IMR-90 (cell line): ENCODE measurements around the gene ADAMTS19. TPM values are rescaled to one million over a fixed set of nuclear protein-coding genes. Genes with fewer than 3 reads are reported as not detected.

Experiments used
- ATAC-seq: fragments of 200-7000 bp; cut with Tn5 transposase; 2 replicates; pipeline ENCODE4 v1.9.1; 2020; ENCODE audit warnings: low read depth, mild to moderate bottlenecking, moderate library complexity
- BruUV-seq: library from RNA; stranded (reverse); fragments of 400-500 nt; replicated peaks from 2 replicates; lab custom pipeline; 2021; lab: Mats Ljungman, UMichigan
- CTCF ChIA-PET: fragments of 300-600 bp; formaldehyde crosslinking; extraction: SDS; loops from one replicate; lab custom pipeline; 2021; ENCODE audit warnings: antibody characterized with exemption; lab: Yijun Ruan, JAX
- POLR2A ChIA-PET: fragments of 300-600 bp; sonication (Branson Sonifier 250); formaldehyde crosslinking; loops from one replicate; lab custom pipeline; 2022; ENCODE audit warnings: antibody characterized with exemption; ENCODE audit not compliant: unreplicated experiment; lab: Charles Lee
- DNase-seq: peaks from one replicate; pipeline ENCODE4 v3.0.0; 2013
- H2AFZ ChIP-seq: replicated peaks from 2 replicates; pipeline ENCODE3; 2013; ENCODE audit warnings: low read length, mild to moderate bottlenecking; ENCODE audit not compliant: poor library complexity
- H2AK5ac ChIP-seq: 2 replicates; pipeline ENCODE4 v1.6.1; 2013; ENCODE audit warnings: low read depth, low read length, inconsistent platforms
- H2AK9ac ChIP-seq: replicated peaks from 2 replicates; pipeline ENCODE3; 2013; ENCODE audit warnings: mild to moderate bottlenecking, low read depth, low read length, moderate library complexity; ENCODE audit not compliant: poor library complexity
- H2BK120ac ChIP-seq: 2 replicates; pipeline ENCODE4 v1.6.1; 2013; ENCODE audit warnings: low read depth, low read length, inconsistent platforms
- H2BK15ac ChIP-seq: 3 replicates; pipeline ENCODE4 v1.6.1; 2013; ENCODE audit warnings: low read depth, low read length, inconsistent platforms
- H2BK20ac ChIP-seq: 2 replicates; pipeline ENCODE4 v1.6.1; 2013; ENCODE audit warnings: low read depth, mild to moderate bottlenecking, inconsistent platforms, low read length, moderate library complexity
- H2BK5ac ChIP-seq: 2 replicates; pipeline ENCODE4 v1.6.1; 2013; ENCODE audit warnings: mild to moderate bottlenecking, low read depth, low read length, inconsistent platforms; ENCODE audit not compliant: poor library complexity, severe bottlenecking
- H3K14ac ChIP-seq: replicated peaks from 2 replicates; pipeline ENCODE4 v1.6.1; 2013; ENCODE audit warnings: low read depth, low read length, inconsistent platforms
- H3K18ac ChIP-seq: 2 replicates; pipeline ENCODE4 v1.6.1; 2013; ENCODE audit warnings: low read depth, low read length, control low read depth
- H3K23ac ChIP-seq: 2 replicates; pipeline ENCODE4 v1.6.1; 2013; ENCODE audit warnings: low read depth, low read length, inconsistent platforms
- H3K27ac ChIP-seq: 2 replicates; pipeline ENCODE4 v1.5.1; 2013; ENCODE audit warnings: mild to moderate bottlenecking, control low read depth, low read length; ENCODE audit not compliant: insufficient read depth
- H3K27me3 ChIP-seq: 2 replicates; pipeline ENCODE4 v1.6.1; 2013; ENCODE audit warnings: low read length; ENCODE audit not compliant: control insufficient read depth, insufficient read depth
- H3K36me3 ChIP-seq: 2 replicates; pipeline ENCODE4 v1.6.1; 2013; ENCODE audit warnings: low read length, mixed read lengths; ENCODE audit not compliant: control insufficient read depth, insufficient read depth
- H3K4ac ChIP-seq: 2 replicates; pipeline ENCODE4 v1.6.1; 2013; ENCODE audit warnings: low read depth, low read length, inconsistent platforms
- H3K4me1 ChIP-seq: 2 replicates; pipeline ENCODE4 v1.6.1; 2013; ENCODE audit warnings: low read length, mixed read lengths; ENCODE audit not compliant: control insufficient read depth, insufficient read depth
- H3K4me2 ChIP-seq: 2 replicates; pipeline ENCODE4 v1.6.1; 2013; ENCODE audit warnings: low read depth, mild to moderate bottlenecking, control low read depth, low read length, moderate library complexity
- H3K4me3 ChIP-seq: 2 replicates; pipeline ENCODE4 v1.5.1; 2013; ENCODE audit warnings: low read depth, mild to moderate bottlenecking, control low read depth, low read length, moderate library complexity; ENCODE audit not compliant: insufficient read depth
- H3K56ac ChIP-seq: 2 replicates; pipeline ENCODE4 v1.6.1; 2013; ENCODE audit warnings: low read length, inconsistent platforms; ENCODE audit not compliant: insufficient read depth; ENCODE audit errors: extremely low read depth
- H3K79me1 ChIP-seq, 2 experiments: 2 replicates each; pipeline ENCODE4 v1.6.1; 2013; ENCODE audit warnings: low read length in 2 of 2, inconsistent platforms in 1 of 2, low read depth in 1 of 2
- H3K9ac ChIP-seq: 2 replicates; pipeline ENCODE4 v1.6.1; 2013; ENCODE audit warnings: low read depth, low read length, control low read depth
- H3K9me1 ChIP-seq: 2 replicates; pipeline ENCODE4 v1.6.1; 2013; ENCODE audit warnings: low read length, inconsistent platforms; ENCODE audit not compliant: insufficient read depth
- H3K9me3 ChIP-seq: 2 replicates; pipeline ENCODE4 v1.6.1; 2013; ENCODE audit warnings: low read length; ENCODE audit not compliant: control insufficient read depth, insufficient read depth
- H4K20me1 ChIP-seq: 2 replicates; pipeline ENCODE4 v1.6.1; 2013; ENCODE audit warnings: low read length, inconsistent platforms; ENCODE audit not compliant: insufficient read depth
- H4K5ac ChIP-seq: 2 replicates; pipeline ENCODE4 v1.6.1; 2013; ENCODE audit warnings: mild to moderate bottlenecking, low read depth, low read length, control low read depth
- H4K8ac ChIP-seq, 2 experiments: 2 replicates each; pipeline ENCODE4 v1.6.1; 2013; ENCODE audit warnings: low read depth in 2 of 2, low read length in 2 of 2, control low read depth in 1 of 2, inconsistent platforms in 1 of 2
- H4K91ac ChIP-seq: 2 replicates; pipeline ENCODE4 v1.6.1; 2013; ENCODE audit warnings: low read depth, low read length, inconsistent platforms; ENCODE audit not compliant: insufficient read depth
- BHLHE40 ChIP-seq: fragments of 150-350 bp; IDR thresholded peaks from 2 replicates; pipeline ENCODE4 v1.6.1; 2016; ENCODE audit warnings: mild to moderate bottlenecking, low read depth, low read length
- CEBPB ChIP-seq: IDR thresholded peaks from 2 replicates; pipeline ENCODE4 v1.6.1; 2012; ENCODE audit warnings: low read depth, low read length, improper control_type of control experiment
- MAFK ChIP-seq: IDR thresholded peaks from 2 replicates; pipeline ENCODE4 v1.6.1; 2012; ENCODE audit warnings: low read depth, low read length, improper control_type of control experiment
- MAZ ChIP-seq: IDR thresholded peaks from 2 replicates; pipeline ENCODE4 v1.6.1; 2012; ENCODE audit warnings: low read depth, mild to moderate bottlenecking, low read length, improper control_type of control experiment, moderate library complexity, borderline replicate concordance
- MXI1 ChIP-seq: IDR thresholded peaks from 2 replicates; pipeline ENCODE4 v1.6.1; 2012; ENCODE audit warnings: low read depth, mild to moderate bottlenecking, low read length, moderate library complexity, borderline replicate concordance
- NFE2L2 ChIP-seq: fragments of 150-350 bp; IDR thresholded peaks from 2 replicates; pipeline ENCODE4 v1.6.1; 2016; ENCODE audit warnings: low read depth, mild to moderate bottlenecking, low read length
- POLR2A ChIP-seq: IDR thresholded peaks from 2 replicates; pipeline ENCODE4 v1.6.1; 2012; ENCODE audit warnings: mild to moderate bottlenecking, low read depth, low read length
- RCOR1 ChIP-seq: IDR thresholded peaks from 2 replicates; pipeline ENCODE4 v1.6.1; 2012; ENCODE audit warnings: mild to moderate bottlenecking, low read length, improper control_type of control experiment; ENCODE audit not compliant: insufficient replicate concordance
- RFX5 ChIP-seq: IDR thresholded peaks from 2 replicates; pipeline ENCODE4 v1.8.0; 2012; ENCODE audit warnings: low read depth, mild to moderate bottlenecking, low read length, moderate library complexity
- SMC3 ChIP-seq: fragments of 150-350 bp; IDR thresholded peaks from 2 replicates; pipeline ENCODE4 v1.6.1; 2016; ENCODE audit warnings: low read depth, mild to moderate bottlenecking, antibody characterized with exemption, low read length, moderate library complexity
- WGBS, 2 experiments: methylation state at CpG; one replicate each; pipeline versions ENCODE4 v1.1.5 to v1.1.7; 2013; ENCODE audit warnings: missing lambda C conversion rate in 2 of 2; ENCODE audit not compliant: insufficient read length in 1 of 2; ENCODE audit errors: extremely low coverage in 2 of 2; 5-methylcytosine and 5-hydroxymethylcytosine counted together
- dilution Hi-C: fragments of 300-500 bp; cut with HindIII; formaldehyde crosslinking; loops from one replicate; pipeline ENCODE4 v1.14.3; 2018; ENCODE audit warnings: low sequenced_read_pairs; ENCODE audit not compliant: unreplicated experiment
- in situ Hi-C: fragments of 300-500 bp; cut with MboI; formaldehyde crosslinking; loops from 3 replicates; pipeline ENCODE4 v1.14.3; 2019; ENCODE audit warnings: low sequenced_read_pairs, inconsistent platforms, mixed read lengths
- intact Hi-C: fragments of 100-400 bp; cut with micrococcal nuclease; formaldehyde crosslinking; loops from 2 replicates; pipeline ENCODE4 v1.10.0; 2022
- polyA plus RNA-seq, 3 experiments: library from polyadenylated mRNA; depleted of rRNA; stranded (reverse); fragments of >200 nt; gene quantifications; 2 replicates each; pipeline ENCODE4 v1.2.3, GENCODE V29; 2012; ENCODE audit warnings: low replicate concordance in 1 of 3
- total RNA-seq: library from RNA; depleted of rRNA; stranded (reverse); fragments of >200 nt; gene quantifications from 2 replicates; pipeline ENCODE4 v1.2.3, GENCODE V29; 2012

Gene ADAMTS19
- total and polyA plus RNA-seq, 2 of the 4 experiments (the other 2 are of a cell fraction), result under 0.01 to 0.17 TPM

DNA sequence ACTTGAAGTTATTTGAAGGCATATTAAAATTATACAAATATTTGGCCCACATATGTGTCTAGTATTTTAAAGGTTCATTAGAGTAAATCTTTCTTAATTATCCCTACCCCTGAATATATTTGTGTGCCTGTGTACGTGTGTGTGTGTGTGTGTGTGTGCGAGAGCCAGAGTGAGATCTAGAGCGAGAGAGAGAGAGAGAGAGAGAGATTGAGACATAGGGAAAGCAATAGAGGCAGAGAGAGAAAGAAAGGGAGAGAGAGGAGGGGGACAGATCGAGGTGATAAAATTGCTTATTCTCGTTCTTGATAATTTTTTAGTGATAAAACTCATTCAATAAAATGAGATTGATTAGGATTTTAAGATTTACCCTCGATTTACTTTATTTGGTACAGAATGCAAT is 47.4 kb downstream of the ADAMTS19 start:
- intact Hi-C loops, result no loop called here
- Histone ChIP-seq H4K20me1 (no peaks in the 10 kb centered on the region), H2BK20ac (no peak overlapping the region), H3K36me3 (no peaks in the 10 kb centered on the region), H3K4me2 (no peak overlapping the region), H3K9me1 (no peaks in the 10 kb centered on the region), H2AK5ac (no peak overlapping the region), H4K91ac (no peak overlapping the region), H4K8ac (no peak overlapping the region), H3K9me3 (no peaks in the 10 kb centered on the region), H3K79me1 (no peaks in the 10 kb centered on the region), H3K14ac (no peak overlapping the region), H3K4me1 (no peaks in the 10 kb centered on the region), H2AK9ac (no peak overlapping the region), H3K56ac (no peak overlapping the region), H2BK5ac (no peak overlapping the region), H4K5ac (no peak overlapping the region), H3K27ac (no peak overlapping the region), H3K18ac (no peak overlapping the region), H2AFZ (no peak overlapping the region), H2BK15ac (no peak overlapping the region), H2BK120ac (no peak overlapping the region), H3K4ac (no peak overlapping the region), H3K27me3 (no peaks in the 10 kb centered on the region), H3K23ac (no peak overlapping the region), H3K9ac (no peak overlapping the region), H3K4me3 (no peak overlapping the region)
- in situ Hi-C loops, result no loop called here
- 80% methylated on average over 1 of the region's 6 CpGs; no CpG with 5 or more reads in 1 of the 2 experiments for WGBS, 2 experiments
- ATAC-seq (no peak), DNase-seq (no peak)
- ChIA-PET CTCF (no interaction called here), POLR2A (no interaction called here)
- dilution Hi-C loops, result no loop called here
- BruUV-seq, result no TSS peak
- TF ChIP-seq MAZ, result no peak
- TF ChIP-seq SMC3, result no peak
- no peak for TF ChIP-seq RCOR1
- TF ChIP-seq CEBPB, result no peak
- no peak for TF ChIP-seq NFE2L2
- TF ChIP-seq POLR2A, result no peak
- TF ChIP-seq RFX5, result no peak
- TF ChIP-seq MXI1, result no peak
- no peak for TF ChIP-seq MAFK
- no peak for TF ChIP-seq BHLHE40
